Measurements from ENCODE around the gene KLHL22.
"Not testable (repeated sequence)": the region's sequence is repeated elsewhere in the genome, so short reads cannot be mapped to it uniquely, and the experiment has no call there.

The KLHL22 gene, protein sequence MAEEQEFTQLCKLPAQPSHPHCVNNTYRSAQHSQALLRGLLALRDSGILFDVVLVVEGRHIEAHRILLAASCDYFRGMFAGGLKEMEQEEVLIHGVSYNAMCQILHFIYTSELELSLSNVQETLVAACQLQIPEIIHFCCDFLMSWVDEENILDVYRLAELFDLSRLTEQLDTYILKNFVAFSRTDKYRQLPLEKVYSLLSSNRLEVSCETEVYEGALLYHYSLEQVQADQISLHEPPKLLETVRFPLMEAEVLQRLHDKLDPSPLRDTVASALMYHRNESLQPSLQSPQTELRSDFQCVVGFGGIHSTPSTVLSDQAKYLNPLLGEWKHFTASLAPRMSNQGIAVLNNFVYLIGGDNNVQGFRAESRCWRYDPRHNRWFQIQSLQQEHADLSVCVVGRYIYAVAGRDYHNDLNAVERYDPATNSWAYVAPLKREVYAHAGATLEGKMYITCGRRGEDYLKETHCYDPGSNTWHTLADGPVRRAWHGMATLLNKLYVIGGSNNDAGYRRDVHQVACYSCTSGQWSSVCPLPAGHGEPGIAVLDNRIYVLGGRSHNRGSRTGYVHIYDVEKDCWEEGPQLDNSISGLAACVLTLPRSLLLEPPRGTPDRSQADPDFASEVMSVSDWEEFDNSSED

DNA sequence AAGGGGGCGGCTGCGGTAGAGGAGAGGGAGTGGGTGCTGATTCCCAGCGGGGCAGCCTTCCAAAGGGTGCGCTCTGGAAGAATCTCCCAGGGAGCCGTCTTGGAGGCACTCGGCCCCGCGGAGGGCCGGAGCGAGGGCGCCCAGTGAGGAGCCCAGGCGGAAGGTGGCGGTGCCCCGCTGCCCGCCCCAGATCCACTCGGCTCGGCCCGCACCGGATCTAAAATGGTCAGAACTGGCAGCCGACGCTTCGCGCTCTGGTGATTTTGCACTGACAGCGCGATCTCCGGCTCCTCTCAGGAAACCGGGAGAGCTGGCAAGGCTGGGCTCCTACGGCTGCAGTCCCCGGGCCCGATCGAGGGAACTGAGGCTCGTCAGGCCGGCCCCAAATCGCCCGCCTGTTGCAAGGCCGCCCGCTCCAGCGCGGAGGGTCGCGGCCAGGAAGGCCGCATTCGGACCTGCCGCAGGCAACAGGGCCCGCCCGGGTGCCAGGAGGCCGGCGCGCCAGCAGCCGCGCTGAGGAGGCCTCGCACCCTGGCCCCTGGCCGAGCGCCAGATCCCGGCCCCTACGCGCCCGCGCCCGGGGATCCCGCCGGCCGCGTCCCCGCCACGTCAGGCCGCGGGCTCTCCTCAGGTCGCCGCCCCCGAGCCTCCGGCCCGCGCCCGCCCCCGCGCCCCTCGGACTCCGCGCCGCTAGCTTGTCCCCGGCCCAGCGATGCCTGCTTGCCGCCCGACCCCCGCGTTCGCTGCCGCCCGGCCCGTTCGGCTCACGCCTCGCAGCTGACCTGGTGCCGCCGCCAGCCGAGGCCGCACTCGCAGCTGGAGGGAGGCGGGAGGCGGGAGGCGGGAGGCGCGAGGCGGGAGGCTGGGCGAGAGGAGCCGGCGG lies at the start of gene KLHL22:
Gene KLHL22, minus strand, starts transcription at position 818 of the 883 bp plus-strand sequence. CDS start 6,584 bp downstream, outside the sequence.
- no peak for DNase-seq (ENCODE audit: low read depth in 2 of 2)

DNA sequence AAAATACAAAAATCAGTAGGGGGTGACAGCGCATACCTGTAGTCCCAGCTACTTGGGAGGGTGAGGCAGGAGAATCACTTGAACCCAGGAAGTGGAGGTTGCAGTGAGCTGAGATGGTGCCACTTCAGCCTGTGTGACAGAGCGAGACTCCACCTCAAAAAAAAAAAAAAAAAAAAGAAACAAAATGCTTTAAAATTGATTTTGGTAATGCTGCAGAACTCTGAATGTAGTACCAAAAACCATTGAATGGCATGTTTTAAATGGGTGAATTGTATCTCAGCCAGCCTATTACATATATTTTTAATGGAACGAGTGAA lies 49.7 kb upstream of the KLHL22 start:
- DNase-seq (ENCODE audit: low read depth in 2 of 2): not testable (repeated sequence)

DNA sequence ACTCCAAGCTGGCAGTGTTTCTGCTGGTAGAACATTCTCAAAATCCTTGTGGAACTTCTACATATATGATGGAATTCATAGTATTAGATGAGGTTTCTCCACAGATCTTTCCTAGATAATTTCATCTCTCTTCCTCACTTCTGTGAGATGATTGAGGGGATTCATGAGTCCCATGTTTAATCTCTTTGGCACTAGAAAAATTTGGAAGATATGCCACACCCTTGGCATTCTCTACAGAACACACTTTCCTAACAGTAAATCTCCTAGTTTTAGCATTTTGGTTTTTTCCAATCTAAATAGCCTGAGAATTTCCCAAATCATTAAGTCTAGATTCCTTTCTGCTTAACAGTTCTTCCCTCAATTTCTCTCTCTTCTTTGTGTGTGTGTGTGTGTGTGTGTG lies 47.1 kb upstream of the KLHL22 start:
- DNase-seq (ENCODE audit: low read depth in 2 of 2): no peak

DNA sequence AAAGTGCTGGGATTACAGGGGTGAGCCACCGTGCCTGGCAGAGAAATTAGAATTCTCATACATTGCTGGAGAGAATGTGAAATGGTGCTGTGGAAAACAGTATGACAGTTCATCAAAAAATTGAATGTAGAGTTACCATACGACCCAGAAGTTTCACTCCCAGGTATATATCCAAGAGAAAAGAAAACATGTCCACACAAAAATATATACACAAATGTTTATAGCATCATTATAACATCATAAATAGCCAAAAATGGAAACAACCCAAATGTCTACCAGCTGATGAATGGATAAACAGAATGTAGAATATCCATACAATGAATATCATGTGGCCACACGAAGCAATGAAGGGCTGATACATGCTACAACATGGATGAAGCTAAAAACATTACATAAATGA lies 46.5 kb upstream of the KLHL22 start:
- no peak for DNase-seq (ENCODE audit: low read depth in 2 of 2)

DNA sequence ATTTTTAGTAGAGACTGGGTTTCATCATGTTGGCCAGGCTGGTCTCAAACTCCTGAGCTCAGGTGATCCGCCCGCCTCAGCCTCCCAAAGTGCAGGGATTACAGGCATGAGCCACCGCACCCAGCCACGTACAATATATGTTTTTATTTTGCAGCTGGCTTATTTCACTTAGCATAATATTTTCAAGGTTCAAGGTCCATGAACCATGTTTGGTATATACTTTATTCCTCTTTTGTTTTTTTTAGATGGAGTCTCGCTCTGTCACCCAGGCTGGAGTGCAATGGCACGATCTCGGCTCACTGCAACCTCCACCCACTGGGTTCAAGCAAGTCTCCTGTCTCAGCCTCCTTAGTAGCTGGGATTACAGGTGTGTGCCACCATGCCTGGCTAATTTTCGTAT lies 43.3 kb upstream of the KLHL22 start:
- not testable (repeated sequence) for DNase-seq (ENCODE audit: low read depth in 2 of 2)

DNA sequence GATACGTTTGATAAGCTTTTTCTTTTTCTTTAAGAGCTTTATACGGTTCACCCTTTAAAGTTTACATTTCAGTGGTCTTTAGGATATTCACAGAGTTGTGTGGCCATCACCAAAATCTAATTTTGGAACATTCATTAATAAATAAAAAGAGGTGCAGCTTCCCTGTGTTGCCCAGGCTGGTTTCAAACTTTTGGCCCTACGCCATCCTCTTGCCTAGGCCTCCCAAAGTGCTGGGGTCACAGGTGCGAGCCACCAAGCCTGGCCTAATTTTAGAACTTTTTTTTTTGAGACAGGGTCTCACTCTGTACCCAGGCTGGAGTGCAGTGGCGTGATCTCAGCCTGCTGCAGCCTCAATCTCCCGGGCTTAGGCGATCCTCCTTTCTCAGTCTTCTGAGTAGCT lies 42.4 kb upstream of the KLHL22 start:
- DNase-seq (ENCODE audit: low read depth in 2 of 2): no peak

DNA sequence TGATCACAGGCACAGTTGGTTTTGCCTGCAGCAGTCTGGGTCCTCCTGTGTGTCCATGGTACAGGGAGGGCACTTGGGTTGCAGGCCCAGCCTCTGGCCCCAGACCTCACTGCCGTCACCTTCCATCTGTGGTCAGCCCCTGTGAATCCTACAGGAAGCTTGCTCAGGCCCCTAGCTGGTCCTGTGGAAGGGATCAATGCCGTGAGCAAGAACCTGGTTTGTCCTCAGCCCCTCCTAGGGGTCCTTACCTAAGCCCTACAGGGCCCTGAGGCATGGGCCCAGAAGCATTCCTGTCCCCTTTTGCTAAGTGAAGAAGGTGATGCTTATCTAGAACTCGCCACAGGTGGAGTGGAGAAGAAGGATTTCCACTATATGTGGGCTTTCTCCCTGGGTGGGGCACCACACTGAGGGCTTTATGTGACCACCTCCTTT lies 41.7 kb upstream of the KLHL22 start:
- DNase-seq (ENCODE audit: low read depth in 2 of 2): no peak

DNA sequence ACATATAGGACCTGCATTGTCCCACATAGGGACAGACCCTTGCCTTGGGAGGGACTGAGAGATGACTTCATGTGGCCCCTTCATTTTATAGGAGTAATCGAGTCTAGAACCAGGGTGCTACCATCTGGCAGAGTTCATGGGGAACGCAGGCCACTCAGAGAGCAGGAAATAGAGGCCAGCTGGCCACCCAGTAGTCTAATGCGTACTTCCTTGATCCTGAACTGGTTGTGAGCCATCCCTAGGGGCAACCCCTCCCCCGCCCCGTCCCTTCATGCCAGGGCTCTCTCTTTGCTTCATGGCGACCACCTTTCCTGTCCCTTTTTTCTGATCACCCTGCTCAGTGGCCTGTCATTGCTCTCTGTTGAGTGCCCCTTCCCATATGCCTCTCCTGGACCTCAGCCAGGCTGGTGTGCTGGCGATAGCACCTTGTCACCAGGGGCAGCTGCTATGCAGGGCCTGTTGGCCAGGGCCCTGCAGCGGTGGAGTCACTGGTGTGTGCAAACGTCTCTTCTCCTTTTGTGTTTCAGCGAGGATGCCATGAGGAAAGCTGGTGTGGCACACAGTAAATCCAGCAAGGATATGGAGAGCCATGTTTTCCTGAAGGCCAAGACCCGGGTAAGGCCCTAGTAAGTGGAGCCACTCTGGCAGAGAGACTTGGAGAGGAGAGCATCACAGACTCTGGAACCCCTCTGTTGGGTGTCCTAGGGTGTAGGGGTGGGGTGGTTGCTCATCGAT lies 41.2 kb upstream of the KLHL22 start:
- DNase-seq (ENCODE audit: low read depth in 2 of 2): no peak

DNA sequence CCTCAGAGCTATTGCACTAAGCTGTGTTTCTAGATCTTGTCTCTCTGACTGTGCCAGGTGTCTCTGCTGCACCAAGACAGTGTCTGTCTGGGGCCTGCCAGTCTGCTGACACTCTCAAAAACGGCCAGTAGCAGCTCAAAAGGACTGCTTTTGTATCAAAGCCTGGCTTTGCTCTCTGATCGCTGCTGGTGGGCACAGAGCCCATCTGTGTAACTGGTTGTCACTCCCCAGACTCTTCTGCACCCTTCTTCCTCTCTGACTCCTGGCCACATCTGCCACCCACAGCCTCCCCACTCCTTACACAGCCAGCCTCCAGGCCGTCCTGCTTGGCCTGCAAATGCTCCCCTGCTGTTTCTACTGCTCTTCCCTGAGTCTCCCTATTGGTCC lies 38.3 kb upstream of the KLHL22 start:
- no peak for DNase-seq (ENCODE audit: low read depth in 2 of 2)

DNA sequence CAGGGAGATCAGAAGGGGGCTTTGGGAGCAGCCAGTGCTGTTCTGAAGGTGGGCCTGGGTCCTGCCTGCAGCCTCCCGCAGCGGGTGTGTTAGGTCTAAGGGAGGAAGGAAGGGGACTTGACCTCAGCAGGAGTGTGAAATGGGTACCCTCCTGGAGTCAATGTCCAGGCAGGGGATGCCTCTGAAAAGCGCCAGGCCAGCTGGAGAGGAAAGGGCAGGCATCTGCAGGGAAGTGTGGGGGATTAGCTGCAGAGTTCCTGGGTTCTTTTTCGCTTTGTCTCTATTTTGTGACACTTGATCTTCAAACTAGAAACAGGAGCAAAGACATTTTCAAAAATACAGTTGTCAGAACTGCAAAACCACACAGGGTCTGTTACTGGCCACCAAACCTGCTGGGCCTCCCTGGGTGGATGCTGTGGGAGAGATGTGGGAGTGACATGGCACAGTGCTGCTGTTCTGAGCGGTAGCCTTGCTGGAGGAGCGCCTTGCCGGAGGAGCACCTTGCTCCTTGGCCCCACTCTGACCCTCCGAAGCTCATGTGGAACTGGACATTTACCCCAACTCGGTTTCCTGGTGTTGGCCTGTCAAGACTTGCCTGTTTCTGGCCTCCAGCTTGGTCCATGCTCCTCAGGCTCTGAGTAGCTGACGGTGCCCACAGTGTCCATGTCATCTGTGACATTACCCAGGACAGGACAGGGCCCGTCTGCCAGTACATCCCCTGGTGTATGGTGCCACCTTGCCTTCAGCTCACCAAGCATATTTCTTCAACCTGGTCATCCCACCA lies 37.7 kb upstream of the KLHL22 start:
- DNase-seq (ENCODE audit: low read depth in 2 of 2): no peak

DNA sequence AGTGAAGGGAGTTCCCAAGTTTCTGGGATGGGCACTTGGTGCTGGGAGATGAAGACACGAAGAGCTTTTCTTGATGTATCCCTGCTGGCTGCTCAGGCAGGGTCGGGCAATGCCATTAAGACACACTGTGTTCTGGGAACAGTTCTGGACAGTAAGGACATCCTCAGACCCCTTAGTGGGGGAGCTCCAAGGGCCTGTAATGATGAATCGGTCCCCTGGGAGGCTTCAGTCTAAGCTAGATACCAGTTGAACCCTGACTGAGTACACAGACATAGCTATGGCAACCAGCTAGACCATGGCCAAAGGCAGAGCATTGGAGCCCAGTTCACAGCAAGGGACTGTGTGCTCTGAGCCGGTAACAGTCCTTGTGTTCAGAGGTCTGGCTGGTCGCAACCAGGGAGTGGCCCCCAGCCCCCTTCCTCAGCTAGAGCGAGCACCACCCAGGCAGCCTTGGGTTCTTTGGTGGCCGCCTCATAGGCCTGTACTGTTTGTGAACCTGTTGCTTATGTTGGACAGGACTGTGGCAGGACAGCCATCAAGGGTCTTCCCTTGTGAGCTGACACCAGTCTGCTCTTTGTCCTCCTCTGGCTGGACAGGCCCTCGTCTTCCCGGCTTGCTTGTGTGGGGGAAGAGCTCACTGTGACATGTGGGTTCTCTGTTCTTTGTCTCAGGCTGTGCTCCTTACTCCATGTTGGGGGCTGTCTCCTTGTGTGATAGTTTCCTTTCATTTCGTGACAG lies 36.8 kb upstream of the KLHL22 start:
- DNase-seq (ENCODE audit: low read depth in 2 of 2): no peak

DNA sequence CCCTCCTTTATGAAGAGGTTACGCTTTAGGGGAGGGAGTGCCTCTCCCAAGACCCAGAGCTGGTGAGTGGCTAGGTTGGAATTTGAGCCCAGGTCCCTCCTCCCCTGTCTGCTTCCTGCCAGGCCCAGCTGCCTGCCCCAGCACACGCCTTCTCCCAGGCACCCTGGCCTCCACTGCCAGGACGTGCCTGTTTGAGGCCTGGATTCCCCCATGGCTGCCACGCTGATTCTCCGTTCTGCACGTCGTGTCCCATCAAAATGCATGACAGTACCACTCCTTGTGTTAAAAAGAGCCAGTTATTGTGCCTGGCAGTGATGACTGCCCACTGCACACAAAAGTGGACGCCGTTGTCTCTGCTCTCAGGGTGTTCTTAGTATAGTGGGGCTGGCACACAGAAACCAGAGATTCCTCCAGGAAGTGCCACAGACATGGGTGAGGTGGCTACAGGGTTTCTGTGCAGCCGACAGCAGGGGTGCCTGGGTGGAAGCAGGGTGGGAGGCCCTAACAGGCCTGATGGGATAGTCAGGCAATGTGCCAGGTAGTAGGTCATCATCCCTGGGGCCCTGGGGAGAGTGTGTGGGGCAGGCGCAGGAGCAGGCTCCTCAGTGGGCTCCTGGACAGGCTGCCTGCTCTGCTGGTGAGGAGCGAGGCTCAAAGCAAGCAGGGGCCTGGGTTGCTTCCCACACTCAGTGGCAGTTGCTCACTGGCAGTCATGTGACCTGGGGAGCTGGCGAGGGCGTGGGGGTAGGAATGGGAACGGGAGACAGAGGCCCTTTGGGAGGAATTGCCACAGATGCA lies 36.0 kb upstream of the KLHL22 start:
- DNase-seq (ENCODE audit: low read depth in 2 of 2): no peak

DNA sequence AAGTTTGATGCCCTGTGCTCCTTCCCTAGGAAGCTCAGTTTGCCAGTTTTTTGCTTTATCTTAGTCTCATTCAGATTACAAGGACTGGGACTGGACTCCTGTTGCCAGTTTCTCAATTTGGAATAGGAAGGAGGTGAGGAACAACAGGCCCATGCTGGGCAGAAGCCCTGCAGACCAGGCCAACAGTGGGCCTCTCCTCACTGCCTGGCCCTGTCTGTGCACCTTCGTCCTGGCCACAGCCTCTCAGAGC lies 35.5 kb upstream of the KLHL22 start:
- DNase-seq (ENCODE audit: low read depth in 2 of 2): no peak

DNA sequence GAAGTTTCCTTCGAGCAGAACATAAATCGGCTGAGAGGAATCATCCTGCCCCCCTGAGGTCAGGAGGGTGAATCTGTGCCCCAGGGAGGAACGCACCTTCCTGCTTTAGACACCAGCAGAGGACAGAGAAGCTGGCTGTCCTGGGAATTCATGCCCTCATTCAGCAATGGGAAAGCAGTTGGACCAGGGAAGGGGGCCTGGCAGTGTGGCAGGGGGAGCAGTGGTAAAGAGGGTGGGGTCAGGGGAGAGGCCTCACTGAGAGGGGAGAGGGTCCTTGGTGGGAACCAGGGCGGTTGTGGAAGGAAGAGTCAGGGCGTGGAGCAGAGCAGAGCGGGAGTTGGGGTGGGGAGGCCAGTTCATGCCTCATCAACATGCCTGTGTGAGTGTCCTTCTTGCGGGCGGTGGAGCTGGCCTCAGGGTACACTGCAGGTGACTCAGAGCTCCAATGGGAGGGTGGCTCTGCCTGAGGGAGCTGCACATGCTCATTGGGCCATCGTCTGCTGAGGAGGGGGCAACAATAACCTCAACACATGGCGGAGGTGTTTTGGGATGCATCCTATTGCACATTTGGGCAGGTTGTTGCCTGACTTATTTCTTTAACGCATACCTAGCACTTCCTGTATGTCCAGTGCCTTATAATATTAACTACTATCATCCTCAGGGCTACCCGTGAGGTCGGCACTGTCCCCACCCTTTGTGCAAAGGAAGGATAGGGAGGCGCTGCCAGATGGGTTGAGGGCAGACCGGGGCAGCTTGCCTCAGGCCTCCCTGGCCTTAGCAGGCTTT lies 35.0 kb upstream of the KLHL22 start:
- DNase-seq (ENCODE audit: low read depth in 2 of 2): no peak

DNA sequence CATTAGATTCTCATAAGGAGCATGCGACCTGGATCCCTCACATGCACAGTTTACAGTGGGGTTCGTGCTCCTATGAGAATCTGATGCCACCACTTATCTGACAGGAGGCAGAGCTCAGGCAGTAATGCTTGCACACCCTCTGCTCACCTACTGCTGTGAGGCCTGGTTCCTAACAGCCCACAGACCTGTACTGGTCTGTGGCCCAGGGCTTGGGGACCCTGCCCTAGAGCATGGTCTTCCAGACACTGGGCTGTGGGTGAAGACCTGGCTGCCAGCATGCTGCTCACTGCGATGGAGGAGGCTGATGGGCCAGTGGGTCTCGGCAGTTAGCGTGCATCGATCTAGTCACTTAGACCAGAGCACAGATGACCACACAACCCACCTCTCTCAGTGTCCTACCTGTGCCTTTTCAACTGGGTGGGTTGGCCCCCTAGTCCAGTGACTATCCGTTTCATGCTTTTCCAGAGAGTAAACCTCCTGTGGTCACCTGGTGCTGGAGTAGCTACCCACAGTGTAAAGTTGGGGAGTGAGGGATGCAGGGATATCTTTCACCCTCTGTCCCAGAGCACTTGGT lies 32.9 kb upstream of the KLHL22 start:
- no peak for DNase-seq (ENCODE audit: low read depth in 2 of 2)

DNA sequence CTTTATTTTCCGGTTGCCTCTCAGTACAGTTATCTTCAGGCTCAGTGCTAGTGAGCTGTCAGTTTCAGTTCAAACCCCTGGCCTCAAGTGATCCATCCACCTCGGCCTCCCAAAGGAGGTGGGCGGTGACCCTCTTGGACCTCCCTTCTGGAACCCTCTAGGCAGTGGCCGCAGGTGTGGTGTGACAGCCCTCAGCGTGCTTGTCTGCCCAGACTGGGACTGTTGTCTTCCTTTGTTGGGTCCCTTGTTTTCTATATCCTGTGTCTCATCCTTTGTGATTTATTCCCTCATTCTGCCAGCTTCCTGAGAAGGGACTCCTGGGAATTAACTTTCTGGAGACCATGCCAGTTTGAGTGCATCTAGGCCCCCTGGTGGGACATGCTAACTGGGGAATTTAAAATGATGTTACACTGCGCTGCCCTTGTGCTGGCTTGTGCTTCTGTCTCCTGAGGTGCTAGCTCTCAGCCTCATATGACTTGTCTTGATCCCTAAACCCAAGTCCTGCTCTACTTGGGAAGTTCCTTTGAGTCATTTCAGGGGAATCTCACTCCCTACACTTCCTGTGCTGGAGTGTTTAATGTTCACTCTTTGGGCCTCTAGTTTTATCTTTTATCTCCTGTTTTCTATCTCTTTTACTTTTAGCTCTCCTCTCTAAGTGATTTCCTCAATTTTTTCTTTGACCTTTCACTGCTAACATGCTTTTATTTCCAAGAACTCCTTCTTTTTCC lies 31.2 kb upstream of the KLHL22 start:
- DNase-seq (ENCODE audit: low read depth in 2 of 2): no peak

DNA sequence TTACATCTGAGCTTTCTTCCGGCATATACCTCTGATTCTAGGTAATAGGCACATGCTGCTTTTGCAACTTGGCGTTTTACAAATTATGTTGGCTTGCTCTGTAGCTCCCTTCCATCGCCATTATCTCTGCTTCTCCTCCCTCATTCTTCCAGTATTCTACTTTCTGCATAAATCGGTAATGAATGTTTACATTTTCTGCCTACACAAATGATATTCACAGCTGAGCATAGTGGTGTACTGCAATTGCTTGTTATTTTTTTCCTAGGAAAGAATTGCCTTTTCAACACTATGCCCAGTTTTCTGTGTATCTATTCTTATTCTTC lies 30.7 kb upstream of the KLHL22 start:
- DNase-seq (ENCODE audit: low read depth in 2 of 2): no peak

DNA sequence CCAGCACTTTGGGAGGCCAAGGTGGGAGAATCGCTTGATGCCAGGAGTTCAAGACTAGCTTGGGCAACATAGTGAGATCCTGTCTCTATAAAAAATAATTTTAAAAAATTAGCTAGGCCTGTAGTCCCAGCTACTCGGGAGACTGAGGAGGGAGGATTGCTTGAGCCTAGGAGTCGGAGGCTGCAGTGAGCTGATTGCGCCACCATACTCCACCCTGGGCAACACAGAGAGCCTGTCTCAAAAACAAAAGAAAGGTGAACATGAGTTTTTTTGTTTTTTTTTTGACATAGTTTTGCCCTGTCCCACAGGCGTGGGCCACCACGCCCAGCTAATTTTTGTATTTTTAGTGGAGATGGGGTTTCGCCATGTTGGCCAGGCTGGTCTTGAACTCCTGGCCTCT lies 29.5 kb upstream of the KLHL22 start:
- no peak for DNase-seq (ENCODE audit: low read depth in 2 of 2)
